ENCODE measurements around the gene AATK.
A peak's percentile ranks its signal among the peaks of the same experiment; 100 is the strongest.

Gene AATK

DNA sequence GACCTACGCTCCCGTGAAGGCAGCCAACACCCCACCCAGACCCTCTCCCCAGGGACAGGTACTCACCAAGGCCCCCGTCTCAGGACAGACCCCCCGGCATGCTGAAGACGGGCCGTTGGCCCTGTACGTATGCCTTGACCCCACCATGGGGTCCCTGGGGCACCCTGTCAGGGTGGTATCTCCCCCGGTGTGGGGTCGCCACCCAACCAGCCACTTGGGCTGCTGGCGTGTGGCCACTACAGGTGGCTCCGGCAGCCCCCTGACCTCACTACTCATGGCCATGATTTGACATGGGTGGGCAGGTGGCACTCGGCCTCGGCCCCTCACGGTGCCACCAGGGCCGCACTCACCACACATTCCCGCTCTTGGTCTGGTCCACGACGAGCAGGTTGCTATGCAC is 41.6 kb downstream of the AATK start:
- DNase-seq = no peak

DNA sequence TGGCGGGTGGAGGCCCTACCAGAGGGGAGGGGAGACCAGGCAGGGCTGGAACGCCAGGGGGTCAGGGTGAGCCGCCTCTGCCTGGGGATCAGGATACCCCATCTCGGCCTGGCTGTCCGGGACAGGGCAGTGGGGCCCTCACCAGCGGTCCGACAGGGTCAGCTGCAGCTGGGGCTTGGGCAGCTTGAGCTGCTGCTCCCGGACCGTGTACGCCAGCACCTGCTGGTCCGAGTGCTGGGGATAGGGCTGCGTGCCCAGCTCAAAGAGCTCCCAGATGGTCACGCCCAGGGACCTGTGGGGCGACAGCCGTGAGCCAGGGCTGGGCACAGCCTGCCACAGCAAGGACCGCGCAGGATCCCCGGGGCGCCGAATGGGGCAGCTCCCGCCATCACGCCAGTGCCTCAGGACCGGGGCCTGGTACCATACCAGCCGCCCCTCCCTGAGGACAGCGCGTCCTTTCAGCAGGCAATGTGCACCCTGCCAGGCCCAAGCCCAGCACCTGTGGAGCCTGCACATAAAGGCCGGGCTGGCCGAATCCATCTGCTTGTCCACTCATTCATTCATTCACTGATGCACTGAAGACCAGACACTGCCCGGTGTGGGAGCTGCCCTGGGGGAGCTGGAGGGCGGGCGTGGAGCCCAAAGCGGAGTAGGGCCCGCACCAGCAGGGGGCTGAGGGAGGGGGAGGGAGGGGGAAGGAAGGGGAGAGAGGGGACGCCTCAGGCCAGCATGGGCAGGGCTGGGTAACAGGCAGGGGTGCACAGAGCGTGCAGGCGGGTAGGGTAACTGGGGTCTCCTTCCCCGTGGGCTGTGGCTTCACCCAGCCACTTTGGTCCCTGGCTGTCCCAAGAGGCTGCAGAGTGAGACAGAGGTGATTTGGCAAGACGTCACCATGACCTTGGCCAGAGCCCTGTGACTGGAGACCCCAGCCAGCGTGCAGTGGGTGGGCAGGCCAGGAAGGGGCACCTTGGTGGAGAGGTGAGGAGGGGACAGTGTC is 42.7 kb downstream of the AATK start:
- no peak for DNase-seq

DNA sequence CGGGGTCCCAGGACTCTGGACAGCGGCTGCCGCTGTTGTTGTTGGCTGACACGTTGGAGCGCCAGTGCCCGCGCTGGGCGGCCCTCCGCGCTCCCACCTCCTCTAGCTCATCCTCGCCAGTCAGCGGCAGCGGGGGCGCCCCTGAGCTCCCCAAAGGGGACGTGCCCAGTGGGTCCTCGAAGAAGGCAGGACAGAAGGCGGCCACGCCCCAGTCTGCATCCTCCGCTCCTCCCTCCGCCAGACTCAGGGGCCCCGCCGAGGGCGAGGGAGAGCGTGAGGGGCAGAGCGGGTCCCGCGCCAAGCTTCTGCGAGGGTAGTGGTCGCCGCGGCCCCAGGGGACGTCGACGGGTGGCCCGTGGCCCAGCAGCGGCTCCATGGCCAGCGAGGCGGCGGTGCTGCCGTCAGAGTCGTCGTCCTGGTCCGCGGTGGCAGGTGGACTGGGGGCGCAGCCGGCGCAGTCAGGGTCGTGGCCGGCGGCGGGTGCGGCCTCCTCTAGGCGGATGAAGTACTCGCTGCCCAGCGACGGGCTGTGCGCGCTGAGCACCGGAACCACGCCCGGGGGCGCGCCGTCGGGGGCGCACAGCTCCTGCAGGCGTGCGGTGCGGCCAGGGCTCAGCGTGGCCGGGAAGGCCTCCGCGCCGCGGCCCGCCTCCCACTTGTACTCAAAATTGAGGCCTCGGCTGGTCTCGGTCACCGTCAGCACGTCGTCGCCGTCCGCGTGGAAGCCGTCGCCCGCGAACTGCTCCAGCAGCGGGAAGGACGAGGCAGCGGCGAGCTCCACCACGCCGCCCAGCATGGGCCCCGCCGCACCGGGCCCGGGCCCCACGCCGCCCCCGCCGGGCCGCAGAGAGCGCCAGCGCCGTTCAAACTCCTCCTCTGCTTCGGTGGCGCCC is 43.9 kb downstream of the AATK start:
- no peak for DNase-seq

DNA sequence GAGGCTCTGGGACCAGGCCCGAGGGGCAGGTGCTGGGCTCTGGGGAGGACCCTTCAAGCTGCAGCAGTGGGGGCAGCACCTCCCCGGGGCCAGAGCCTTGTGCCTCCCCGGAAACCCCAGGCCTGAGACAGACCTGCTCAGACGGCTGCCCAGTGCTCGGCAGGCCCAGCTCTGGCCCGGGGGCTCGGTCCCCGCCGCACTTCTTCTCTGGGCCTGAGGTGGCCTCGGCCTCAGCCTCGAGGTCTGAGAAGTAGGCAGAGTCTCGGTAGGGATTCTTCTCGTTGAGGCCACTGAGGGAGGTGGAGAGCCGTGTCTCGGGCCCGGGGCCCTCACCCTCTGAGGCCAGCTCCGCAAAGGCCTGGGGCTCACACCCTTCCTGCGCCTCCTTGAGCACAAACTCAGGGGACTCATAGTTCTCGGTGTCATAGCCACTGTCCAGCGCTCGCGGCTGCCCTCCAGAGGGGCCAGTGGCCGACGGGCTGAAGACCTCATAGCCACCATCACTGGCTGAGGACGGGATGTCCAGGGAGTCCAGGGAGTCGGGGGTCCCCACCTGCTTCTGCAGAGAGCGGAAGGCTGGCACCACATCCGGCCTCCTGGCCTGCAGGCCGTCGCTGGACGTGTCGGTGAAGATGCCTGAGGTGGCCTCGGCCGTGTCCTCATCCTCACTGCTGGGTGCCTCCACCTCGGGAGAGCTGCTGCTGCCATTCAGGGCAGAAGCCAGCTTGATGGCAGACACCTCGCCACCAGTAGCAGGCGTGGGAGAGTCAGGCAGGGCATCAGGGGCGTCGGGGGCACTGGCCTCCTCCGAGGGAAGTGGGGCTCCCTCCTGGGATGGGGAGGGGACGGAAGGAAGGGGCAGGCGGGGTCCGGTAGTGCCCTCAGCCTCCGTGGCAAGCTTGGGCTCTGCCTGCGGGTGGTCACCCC is 45.1 kb downstream of the AATK start:
- DNase-seq = no peak

DNA sequence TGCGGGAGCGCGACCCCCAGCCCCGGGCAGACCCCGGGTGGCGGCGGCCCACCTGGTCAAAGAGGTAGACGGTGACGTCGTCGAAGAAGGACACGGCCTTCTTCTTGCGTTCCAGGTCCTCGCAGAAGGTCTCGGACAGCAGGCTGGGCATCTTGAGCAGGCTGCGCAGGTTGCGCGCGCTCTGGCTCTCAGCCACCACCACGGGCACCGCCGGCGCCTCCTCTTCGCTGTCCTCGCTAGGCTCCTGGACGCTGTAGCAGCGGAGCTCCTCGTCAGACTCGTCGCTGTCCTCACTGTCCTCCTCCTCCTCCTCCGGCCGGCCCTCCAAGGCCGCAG is 45.9 kb downstream of the AATK start:
- DNase-seq = no peak

DNA sequence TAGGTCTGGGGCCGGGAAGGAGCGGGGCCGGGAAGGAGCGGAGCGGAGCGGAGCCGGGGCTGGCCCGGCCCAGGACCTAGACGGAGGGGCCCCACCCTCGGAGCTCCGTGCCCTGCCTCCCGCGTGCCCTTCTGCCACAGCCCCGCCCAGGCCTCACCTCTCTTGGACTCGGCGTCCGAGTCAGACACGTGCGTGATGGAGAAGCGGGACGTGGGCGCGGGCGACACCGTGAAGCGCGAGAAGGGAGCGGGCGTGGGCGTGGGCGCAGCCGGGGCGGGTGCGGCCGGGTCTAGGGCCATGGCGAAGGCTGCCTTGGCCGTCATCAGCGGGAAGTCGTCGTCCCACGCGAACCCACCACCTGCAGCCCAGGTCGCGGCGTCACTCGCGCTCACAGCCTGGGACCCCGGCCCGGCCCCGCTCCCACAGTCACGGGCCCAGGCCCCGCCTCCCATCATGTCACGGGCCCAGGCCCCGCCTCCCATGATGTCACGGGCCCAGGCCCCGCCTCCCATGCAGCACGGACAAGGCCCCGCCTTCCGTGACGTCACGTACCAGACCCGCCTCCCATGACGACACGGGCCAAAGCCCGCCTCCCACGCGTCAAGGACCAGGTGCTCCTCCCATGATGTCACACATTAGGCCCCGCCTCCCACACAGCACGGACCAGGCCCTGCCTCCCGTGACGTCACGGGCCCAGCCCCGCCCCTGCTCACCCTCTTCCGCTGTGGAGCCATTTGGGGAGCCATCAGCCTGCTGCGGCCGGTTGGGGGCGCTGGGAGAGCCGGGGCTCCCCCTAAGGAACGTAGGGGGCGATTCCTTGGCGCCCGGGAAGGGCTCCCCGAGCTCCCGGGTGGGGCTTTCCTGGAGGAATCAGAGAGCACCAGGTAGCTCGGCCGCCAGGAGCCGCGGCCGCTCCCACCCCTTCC is 46.5 kb downstream of the AATK start:
- peak; percentile 68 for DNase-seq

DNA sequence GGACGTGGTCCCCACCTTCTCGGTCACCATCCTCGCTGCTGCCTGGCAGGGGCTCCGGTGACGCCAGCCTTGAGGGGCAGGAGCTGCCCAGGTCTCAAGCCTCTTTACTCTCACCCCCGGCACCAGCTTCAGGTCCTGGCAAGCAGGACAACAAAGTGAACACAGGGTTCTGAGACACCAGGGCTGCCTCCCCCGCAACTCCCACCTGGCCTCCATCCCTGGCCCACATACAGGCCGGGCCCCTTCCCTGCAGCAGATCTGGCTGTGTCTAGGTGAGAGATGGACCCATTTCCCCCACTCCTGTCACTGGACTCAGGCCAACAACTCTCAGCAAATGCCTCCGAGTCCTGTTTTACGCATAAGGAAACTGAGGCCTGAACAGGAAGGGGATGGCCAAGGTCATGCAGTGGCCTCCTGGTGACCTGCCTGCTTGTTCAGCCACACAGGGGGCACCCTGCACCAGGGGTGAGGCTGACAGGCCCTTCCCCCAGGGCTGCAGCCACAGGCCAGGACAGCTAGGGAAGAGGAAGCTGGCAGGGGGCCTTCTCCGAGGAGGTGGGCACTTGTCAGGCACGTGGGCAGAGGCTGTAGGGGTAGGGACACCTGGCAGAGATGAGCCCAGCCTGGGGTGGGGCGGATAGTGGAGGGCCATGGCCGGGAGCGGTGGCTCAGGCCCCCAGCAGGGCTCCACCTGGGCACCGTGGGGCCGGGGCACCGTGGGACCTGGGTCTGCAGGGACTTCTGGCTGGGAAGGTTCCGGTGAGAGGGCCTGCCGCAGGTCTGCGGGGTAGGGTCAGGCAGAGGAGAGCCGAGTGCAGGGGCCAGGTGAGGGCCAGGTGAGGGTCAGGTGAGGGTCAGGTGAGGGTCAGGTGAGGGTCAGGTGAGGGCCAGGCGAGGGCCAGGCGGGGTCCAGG is 47.5 kb downstream of the AATK start:
- no peak for DNase-seq

DNA sequence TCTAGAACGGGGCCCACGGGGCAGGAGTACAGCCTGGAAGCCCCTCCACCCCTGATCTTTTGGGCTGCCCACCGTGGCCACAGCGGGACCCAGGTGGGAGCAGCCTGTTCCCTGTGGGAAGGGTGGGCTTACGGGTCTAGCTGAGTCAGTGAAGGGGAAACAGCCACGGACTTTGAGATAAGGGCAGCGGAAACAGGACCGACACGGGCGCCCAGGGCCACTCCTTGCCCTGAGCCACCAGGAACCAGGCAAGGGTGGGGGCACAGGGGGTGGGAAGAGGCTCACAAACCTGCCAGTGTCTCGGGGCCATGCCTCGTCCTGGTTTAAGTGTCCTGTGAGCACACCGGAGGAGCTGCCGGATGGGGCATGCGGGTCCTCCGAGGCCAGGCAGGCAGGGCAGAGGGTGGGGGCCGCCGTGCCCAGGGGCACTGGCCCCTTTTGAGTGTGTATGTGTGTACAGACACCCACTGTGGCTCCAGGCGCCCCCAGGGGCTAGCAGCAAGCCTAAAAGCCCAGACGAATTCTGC is 48.3 kb downstream of the AATK start:
- no peak for DNase-seq

DNA sequence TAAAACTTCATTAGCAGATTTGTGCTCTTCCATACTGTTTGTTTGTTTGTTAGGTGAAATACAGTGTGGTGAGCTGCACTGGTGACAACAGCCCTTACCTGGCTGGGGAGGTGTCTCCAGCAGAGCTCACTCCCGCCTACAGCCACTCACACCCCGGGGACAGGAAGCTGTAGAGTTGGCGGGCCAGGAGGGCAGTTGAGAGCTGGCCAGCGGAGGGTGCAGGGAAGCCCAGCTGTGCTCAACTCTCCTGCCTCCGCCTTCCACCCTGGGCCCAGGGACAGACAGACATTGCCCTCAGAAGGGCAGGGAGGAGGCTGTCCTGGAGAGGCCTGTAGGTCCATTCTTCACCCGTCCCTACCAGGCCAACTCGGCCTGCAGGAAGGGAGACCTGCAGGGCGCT is 49.3 kb downstream of the AATK start:
- no peak for DNase-seq

DNA sequence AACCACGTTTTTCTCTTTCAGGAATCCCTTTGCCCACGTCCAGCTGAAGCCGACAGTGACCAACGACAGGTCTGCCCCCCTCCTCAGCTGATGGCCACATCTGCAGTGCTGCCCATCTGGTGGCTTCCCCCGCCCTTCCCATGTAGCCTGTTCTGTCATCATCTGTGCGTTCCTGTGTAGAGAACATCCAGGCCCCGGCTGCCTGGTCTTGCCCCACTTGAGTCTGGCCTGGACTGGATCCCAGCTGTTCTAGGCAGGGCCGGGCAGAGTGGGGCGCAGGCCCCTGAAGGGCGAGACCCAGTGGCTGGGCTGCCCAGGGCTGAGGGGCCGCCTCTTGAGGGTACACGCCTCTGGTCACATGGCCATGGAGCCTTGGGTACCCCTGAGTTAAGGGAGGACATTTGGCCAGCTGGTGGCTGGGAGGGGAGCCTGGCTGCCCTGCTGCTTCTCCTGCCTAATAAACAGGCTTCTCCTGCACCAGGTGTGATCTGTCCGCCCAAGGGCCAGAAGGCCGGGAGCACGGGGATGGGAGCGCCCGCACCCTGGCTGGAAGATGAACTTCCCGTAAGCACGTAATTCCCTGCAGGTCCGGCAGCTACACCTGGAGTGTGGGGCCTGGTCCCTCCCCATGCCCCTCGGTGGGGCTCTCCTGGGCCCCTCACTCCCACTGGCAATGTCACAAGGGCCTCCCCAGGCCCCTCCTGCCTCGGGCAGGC is 50.1 kb downstream of the AATK start:
- no peak for DNase-seq

DNA sequence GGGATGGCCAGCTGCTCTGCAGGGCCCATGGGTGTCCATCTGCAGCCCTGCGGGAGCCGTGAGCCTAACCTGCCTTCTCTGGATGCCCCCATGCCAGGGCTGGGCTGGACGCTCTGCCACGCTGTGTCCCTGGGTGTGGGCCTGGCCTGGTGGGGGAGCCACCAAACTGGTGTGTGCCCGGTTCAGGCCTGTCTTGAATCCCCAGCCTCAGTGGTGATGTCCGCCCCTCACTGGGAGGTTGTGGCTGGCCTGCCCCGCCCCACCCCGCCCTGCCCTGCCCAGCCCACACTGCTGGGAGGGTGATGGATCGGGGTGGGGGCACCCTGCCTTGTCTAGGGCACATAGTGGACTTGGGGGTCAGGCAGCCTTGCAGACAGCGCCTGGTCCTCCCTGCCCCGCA is 50.8 kb downstream of the AATK start:
- DNase-seq = no peak

DNA sequence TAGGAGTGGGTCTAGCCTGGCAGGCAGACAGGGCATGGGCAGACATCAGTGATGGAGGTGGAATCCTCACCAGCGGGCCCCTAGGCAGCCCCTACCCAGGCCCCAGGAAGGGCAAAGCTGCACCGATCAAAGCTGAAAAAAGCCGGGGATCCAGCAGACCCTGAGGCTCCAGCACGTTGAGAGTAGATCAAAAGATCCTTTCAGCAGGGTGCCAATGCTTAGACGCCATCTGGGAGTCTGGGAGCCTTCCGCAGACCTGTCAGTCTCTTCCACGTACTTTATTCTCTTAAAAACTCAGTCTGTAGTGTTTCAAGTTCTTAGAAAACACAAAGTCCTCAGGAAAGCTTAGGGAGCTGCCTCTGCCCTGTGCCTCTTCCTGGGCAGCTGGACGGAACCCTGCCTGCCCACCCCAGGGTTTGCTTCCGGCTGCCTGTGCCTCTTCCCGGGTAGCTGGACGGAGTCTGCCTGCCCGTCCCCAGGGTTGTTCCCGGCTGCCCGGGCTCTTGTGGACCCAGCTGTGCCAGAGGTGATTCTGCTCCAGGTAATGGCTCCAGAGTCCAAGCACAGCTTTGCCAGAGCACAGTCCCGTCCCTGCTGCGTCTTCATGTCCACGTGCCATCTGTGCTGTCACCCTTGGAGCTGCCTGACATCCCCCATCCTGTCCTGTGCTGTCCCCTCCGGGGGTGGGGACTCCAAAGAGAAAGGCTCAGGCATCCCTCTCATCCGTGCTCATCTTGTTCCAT is 51.5 kb downstream of the AATK start:
- no peak for DNase-seq

DNA sequence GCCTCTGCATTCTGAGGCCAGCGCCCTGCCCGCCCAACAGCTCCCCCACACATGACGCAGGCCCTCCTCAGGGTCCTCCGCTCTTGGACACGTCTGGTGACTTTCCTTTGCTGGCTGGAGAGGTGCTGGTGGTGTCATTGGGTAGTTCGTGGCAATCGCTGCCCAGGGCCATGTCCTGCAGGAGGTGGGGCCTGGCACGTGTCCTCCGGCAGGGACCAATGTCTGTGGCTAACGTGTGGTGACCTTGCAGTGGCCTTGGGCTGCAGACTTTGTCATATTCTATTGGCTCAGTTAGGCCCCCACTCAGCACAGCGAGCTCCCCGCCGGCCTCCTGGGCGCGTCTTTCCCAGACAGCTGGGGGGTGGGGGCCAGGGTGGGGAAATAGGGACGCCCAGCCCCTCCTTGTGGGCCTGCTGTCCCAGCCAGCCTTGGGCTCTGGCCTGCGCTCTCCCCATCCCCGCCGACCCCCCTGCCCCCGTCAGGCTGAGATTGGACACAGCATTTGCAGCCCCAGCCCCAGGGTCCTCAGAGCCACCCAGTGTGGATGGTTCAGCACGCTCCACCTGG is 52.8 kb downstream of the AATK start:
- no peak for DNase-seq

DNA sequence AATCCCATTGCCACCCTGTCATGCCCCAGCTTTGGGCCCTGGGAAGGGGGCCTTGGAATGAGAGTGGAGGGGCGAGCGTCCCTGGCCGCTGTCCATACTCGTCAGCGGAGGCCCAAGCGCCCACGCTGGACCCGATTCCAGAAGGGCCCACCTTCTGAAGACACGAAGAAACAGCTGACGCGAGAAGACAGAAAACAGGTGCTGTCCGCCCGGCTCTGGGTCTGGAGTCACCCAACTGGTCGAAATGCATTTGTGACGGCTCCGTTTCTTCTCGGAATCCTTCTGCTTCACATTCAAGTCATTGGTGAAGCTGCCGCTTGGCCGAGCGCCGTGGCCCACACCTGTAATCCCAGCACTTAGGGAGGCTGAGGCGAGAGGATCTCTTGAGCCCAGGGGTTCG is 53.6 kb downstream of the AATK start:
- no peak for DNase-seq

DNA sequence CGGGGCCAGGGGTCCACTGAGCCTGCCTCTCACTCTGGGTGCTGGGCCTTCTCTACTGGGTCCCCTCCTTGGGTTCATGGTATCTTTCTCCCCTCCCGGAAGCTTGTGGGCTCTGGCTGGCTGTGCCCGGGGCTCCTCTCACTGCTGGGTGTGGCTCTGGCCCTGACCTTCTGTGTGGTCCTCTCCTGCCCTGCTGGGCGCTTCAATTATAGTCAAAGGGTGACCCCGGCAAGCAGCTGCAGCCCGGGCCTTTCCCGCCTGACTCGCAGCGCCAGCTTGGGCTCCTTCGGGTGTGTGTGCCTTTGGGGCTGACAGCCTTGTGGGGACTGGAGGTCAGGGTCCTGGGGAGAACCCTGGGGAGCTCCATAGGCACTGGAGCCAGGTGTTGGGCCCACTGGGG is 55.0 kb downstream of the AATK start:
- DNase-seq = no peak

DNA sequence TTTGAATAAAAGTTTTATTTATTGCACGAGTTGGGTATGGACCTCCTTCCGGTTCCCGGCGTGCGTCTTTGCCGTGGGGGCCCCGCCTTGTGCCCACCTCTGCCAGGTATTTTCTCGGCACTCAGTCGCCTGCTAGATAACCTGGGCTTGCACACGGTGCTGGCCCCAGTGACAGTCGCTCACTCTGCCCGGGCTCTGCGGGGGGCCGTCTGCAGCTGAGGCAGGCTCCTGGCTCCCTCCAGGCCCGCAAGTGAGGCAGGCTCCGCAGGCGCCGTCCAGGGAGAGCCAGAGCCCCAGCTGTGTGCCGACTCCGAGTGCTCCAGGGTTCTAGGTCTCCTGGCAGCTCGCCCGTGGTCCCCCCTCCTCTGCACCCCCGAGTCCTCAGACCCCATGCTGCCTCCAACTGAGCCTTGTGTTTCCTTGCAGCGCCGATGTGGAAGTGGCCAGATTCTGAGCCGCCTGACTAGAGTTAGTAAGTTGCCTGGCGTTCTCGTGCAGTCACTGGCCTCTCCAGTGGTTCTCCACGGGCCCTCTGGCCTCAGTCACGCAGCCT is 55.5 kb downstream of the AATK start:
- no peak for DNase-seq

DNA sequence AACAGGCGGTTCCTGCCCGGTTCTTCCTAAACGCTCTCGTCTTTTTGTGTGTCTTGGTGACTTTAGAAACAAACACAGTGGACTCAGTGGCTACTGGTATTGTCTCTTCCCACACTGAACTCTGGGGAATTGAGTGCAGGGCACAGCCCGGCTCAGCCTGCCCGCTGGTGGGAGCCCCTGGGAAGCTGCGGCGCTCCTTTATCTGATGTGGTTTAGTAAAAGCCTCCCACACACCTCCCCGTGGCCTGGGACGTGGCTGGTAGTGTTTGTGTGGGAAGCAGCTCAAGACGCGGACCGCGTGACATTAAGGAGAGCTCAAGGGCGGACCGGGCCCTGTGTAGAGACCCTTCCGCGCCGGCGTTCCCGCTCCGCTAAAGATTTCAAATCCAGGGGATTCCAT is 56.1 kb downstream of the AATK start:
- peak; percentile 15 for DNase-seq

DNA sequence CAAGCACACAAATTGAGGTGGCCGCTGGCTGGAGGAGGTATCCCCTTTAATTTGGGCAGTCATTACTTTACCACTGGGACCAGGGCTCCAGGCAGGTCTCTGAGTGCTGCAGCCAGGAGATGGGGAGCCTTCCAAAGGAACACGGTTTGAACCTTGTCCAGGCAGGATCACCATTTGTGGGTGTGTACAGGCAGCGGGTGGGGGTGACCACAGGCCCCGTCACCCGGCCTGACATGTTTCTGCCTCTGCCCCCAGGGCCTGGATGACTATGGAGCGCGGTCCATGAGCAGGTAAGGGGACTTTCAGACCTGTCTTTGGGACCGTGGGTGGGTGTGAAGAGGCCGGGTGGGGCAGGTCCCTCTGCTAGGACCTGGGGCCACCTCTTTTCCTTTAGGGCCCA is 57.8 kb downstream of the AATK start:
- no peak for DNase-seq

All from hematopoietic multipotent progenitor cell treated with erythropoietin and hydrocortisone succinate and interleukin-3 and kit ligand, for 8 days (in vitro differentiated cells).